ENCODE results near the gene INSYN2B.

The INSYN2B gene

DNA sequence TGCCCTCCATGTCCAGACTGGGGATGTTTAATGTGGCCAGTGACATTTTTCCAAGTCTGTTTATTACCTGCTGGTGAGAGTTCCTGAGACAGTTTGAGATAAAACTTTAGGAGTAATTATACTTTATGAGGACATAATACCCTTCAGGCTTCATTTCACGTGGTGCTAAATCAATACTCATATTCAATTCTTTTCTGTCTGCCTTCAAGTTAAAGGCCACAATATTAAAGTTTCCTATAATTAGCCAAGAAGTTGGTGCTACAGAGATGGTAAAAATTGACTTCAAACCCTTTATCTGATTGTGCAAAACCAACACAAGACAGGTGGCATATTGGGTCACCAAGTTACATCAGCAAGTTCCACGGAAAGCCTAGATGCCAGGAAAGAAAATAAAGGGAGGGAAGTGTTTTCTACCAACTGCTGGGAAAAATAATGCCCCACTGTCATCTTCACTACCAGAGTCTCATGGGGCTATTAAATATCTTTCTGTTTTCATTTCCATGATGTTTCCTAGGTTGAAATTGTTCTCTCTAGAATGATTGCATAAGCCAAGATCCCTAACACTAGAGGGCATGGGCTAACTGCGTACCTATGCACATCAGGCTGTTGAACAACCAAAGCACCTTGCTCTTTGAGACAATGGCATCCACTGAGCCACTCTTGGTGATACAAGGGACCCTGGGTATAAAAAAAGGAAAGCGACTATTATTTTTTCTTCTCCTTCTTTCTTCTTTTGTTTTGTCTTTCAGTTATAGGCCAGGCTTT lies 68.7 kb downstream of the INSYN2B start:
- Histone ChIP-seq H3K4me1 (ENCODE audit: control insufficient read depth, insufficient read depth, low read length) (peaks cover 10% of the 10 kb centered on the region), H3K9me3 (ENCODE audit: control insufficient read depth, insufficient read depth, low read depth, low read length) (no peaks in the 10 kb centered on the region), H3K36me3 (ENCODE audit: control insufficient read depth, insufficient read depth, low read length) (no peaks in the 10 kb centered on the region), H3K27ac (ENCODE audit: low read depth, low read length) (no peak overlapping the region), H3K4me3 (ENCODE audit: low read depth, low read length) (no peak overlapping the region), H3K27me3 (ENCODE audit: control insufficient read depth, insufficient read depth, low read length) (peaks cover 24% of the 10 kb centered on the region; the same call in 1 of the 2 replicates), H3K9ac (ENCODE audit: low read length) (no peak overlapping the region)

DNA sequence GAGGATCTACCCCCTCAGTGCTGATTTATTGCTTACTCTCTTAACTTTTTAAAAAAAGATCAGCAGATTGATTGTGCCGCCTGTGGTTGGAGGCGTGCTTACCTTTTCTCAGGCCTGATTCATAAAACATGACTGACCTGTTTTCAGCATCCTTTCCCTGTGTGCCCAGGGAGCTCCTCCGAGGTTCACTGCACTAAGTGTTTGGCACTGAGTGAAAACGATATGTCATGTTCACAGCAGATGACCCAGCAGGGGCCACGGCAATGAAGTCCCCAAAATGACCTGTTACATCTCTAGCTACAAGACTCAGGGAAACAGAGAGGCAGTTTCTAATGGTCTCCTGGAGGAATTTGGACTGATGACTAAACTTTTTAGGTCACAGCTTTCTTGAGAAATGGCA lies 69.9 kb downstream of the INSYN2B start:
- H3K9me3 ChIP-seq (ENCODE audit: control insufficient read depth, insufficient read depth, low read depth, low read length) = no peaks in the 10 kb centered on the region
- no peak overlapping the region for H3K9ac ChIP-seq (ENCODE audit: low read length)
- no peaks in the 10 kb centered on the region for H3K36me3 ChIP-seq (ENCODE audit: control insufficient read depth, insufficient read depth, low read length)
- H3K27ac ChIP-seq (ENCODE audit: low read depth, low read length) = no peak overlapping the region
- no peak overlapping the region for H3K4me3 ChIP-seq (ENCODE audit: low read depth, low read length)
- peaks cover 34% of the 10 kb centered on the region; the same call in 1 of the 2 replicates for H3K27me3 ChIP-seq (ENCODE audit: control insufficient read depth, insufficient read depth, low read length)
- peaks cover 10% of the 10 kb centered on the region for H3K4me1 ChIP-seq (ENCODE audit: control insufficient read depth, insufficient read depth, low read length)

DNA sequence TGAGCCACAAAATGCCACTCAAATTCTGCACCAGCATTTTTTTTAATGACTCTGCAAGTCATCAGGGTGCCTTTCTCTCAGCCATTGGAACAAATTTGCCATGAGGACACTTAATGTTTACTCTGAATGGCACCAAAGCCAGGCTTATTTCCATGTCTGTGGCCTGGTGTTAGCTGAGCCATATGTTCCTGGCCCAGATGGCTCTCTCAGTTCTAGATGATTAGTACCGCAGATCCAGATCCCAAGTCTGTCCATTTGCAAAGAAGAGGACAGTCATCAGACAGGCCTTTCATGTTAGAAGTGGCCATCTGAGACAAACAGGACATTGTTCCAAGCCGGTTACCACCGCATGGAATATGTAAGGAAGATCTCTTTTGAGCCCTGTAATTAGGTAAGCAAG lies 70.3 kb downstream of the INSYN2B start:
- no peaks in the 10 kb centered on the region for H3K9me3 ChIP-seq (ENCODE audit: control insufficient read depth, insufficient read depth, low read depth, low read length)
- no peaks in the 10 kb centered on the region for H3K36me3 ChIP-seq (ENCODE audit: control insufficient read depth, insufficient read depth, low read length)
- H3K4me3 ChIP-seq (ENCODE audit: low read depth, low read length) = no peak overlapping the region
- no peak overlapping the region for H3K9ac ChIP-seq (ENCODE audit: low read length)
- peaks cover 10% of the 10 kb centered on the region for H3K4me1 ChIP-seq (ENCODE audit: control insufficient read depth, insufficient read depth, low read length)
- H3K27ac ChIP-seq (ENCODE audit: low read depth, low read length) = no peak overlapping the region
- H3K27me3 ChIP-seq (ENCODE audit: control insufficient read depth, insufficient read depth, low read length) = peaks cover 36% of the 10 kb centered on the region; the same call in 1 of the 2 replicates

DNA sequence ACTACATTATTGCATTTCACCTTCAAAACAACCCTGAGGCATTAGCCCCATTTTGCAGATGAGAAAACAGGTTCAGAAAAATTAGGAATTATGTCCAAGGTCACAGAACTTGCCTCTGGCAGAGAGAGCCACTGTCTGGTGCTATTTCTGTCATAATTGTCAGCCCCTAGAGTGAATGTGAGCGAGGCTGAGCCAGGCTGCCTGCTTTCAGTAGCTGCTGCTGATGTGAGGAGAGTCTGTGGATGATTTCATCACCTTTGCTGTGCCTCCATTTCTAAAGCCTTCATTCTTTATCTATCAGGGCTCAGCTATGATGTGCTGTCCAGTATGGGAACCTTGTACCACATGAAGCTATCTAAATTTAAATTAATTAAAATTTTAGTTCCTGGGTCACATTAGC lies 71.4 kb downstream of the INSYN2B start:
- Histone ChIP-seq H3K9me3 (ENCODE audit: control insufficient read depth, insufficient read depth, low read depth, low read length) (no peaks in the 10 kb centered on the region), H3K36me3 (ENCODE audit: control insufficient read depth, insufficient read depth, low read length) (no peaks in the 10 kb centered on the region), H3K4me1 (ENCODE audit: control insufficient read depth, insufficient read depth, low read length) (peaks cover 10% of the 10 kb centered on the region), H3K27ac (ENCODE audit: low read depth, low read length) (no peak overlapping the region), H3K9ac (ENCODE audit: low read length) (no peak overlapping the region), H3K4me3 (ENCODE audit: low read depth, low read length) (no peak overlapping the region), H3K27me3 (ENCODE audit: control insufficient read depth, insufficient read depth, low read length) (peaks cover 36% of the 10 kb centered on the region; the same call in 1 of the 2 replicates)

DNA sequence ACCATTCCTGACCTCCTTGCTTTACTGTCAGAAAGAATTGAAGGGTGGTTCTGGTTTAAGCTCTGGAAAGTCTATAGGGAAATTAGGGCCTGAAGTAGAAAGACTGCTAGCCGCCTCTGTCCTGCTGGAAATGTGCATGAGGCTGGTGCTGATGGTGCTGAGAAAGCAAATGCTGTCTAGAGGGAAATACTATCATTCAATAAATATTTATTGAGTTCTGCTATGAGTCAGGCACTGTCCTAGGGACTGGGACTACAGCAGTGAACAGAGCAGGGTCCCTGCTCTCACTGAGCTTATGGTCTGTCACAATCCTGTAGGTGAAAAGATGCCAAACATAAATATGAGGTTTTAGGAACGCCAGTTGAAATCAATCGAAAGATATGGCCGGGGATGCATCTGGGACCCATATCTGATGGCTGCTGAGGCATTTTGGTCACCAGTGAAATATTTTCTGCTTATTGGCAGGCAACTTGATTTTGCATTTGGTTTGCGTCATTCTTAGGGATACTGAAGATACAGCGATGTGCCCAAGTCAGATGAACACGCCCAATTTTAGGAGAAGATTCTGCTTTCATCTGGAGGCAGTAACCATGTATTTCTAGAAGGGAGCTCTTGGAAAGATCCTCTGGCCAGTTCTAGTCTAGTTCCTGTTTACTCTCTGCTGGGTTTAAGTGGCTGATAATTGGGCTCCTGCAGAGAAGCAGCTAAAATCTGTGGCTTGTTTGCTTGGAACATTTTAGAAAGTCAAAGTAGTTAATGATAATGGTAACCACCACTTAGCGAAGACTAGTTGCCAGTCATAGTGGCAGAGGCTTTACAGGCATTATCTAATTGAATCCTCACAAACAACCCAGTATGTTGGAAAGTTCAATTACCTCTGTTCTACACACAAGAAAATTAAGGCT lies 73.3 kb downstream of the INSYN2B start:
- H3K27me3 ChIP-seq (ENCODE audit: control insufficient read depth, insufficient read depth, low read length) = peaks cover 33% of the 10 kb centered on the region; the same call in 1 of the 2 replicates
- H3K27ac ChIP-seq (ENCODE audit: low read depth, low read length) = no peak overlapping the region
- H3K4me1 ChIP-seq (ENCODE audit: control insufficient read depth, insufficient read depth, low read length) = peaks cover 10% of the 10 kb centered on the region
- H3K36me3 ChIP-seq (ENCODE audit: control insufficient read depth, insufficient read depth, low read length) = no peaks in the 10 kb centered on the region
- no peak overlapping the region for H3K4me3 ChIP-seq (ENCODE audit: low read depth, low read length)
- H3K9me3 ChIP-seq (ENCODE audit: control insufficient read depth, insufficient read depth, low read depth, low read length) = no peaks in the 10 kb centered on the region
- no peak overlapping the region for H3K9ac ChIP-seq (ENCODE audit: low read length)

DNA sequence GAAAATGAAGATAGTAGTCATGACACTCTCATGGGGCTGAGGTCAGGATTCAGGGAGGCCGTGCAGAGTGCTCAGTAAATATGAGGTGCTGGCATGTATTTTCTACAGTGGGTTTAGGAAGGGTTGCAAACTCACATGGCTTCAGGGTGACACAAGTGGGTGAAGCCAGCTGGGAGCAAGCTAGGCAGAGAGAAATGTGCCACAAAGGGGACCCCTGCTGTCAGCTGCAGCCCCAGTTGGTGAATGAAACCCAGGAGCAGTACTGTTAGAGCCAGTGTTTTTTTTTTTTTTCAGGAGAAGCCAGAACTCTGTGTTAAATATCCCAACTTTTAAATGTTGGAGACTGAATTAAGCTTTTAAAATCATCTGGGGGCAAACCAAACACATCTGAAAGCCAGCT lies 75.3 kb downstream of the INSYN2B start:
- Histone ChIP-seq H3K36me3 (ENCODE audit: control insufficient read depth, insufficient read depth, low read length) (no peaks in the 10 kb centered on the region), H3K27me3 (ENCODE audit: control insufficient read depth, insufficient read depth, low read length) (peaks cover 33% of the 10 kb centered on the region; the same call in 1 of the 2 replicates), H3K4me1 (ENCODE audit: control insufficient read depth, insufficient read depth, low read length) (peaks cover 10% of the 10 kb centered on the region)

DNA sequence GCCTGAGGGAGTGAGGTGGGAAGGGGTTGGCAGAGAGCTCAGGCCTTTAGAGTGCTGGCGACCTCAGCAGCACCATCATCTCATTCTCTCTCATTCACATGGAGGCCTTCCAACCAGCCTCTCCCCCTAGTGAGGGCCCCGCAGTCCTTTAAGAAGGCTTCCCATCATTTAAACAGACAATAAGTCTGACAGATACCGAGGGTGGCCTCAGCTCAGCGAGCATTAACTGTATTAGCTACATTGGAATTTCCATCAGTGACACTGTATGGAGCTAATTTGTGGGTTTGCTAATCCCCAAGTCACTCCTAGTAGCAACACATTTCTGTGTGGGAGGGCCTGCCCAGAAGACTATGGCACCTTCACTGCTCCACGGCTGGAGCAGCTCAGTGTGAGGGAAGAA lies 75.8 kb downstream of the INSYN2B start:
- Histone ChIP-seq H3K4me3 (ENCODE audit: low read depth, low read length) (no peak overlapping the region), H3K27ac (ENCODE audit: low read depth, low read length) (no peak overlapping the region), H3K9ac (ENCODE audit: low read length) (no peak overlapping the region), H3K36me3 (ENCODE audit: control insufficient read depth, insufficient read depth, low read length) (no peaks in the 10 kb centered on the region), H3K9me3 (ENCODE audit: control insufficient read depth, insufficient read depth, low read depth, low read length) (no peaks in the 10 kb centered on the region), H3K27me3 (ENCODE audit: control insufficient read depth, insufficient read depth, low read length) (peaks cover 30% of the 10 kb centered on the region; the same call in 1 of the 2 replicates), H3K4me1 (ENCODE audit: control insufficient read depth, insufficient read depth, low read length) (peaks cover 10% of the 10 kb centered on the region)

More for the DNA sequence above, 75.3 kb downstream of the INSYN2B start:
- Histone ChIP-seq H3K27ac (ENCODE audit: low read depth, low read length) (no peak overlapping the region), H3K9me3 (ENCODE audit: control insufficient read depth, insufficient read depth, low read depth, low read length) (no peaks in the 10 kb centered on the region), H3K9ac (ENCODE audit: low read length) (no peak overlapping the region), H3K4me3 (ENCODE audit: low read depth, low read length) (no peak overlapping the region)

DNA sequence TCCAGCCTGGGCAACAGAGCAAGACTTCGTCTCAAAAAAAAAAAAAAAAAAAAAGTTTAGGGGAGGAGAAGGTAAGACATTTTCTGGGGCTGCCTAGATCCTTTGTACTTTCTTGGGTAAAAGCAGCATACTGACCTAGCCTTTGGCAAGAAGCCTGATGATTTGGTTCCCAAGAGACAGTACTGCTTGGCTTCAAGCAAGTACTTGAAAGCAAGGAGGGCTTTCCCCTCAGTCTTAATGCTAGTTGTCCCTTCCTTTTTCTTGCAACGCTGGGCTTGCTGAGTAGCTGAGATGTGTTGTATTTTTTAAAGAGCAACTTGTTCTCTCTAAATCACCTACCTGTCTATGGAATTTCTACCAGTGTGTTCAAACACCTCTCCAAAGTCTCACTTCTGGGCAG lies 76.2 kb downstream of the INSYN2B start:
- H3K9me3 ChIP-seq (ENCODE audit: control insufficient read depth, insufficient read depth, low read depth, low read length) = no peaks in the 10 kb centered on the region
- H3K27me3 ChIP-seq (ENCODE audit: control insufficient read depth, insufficient read depth, low read length) = peaks cover 30% of the 10 kb centered on the region; the same call in 1 of the 2 replicates
- H3K9ac ChIP-seq (ENCODE audit: low read length) = no peak overlapping the region
- H3K4me3 ChIP-seq (ENCODE audit: low read depth, low read length) = no peak overlapping the region
- peaks cover 10% of the 10 kb centered on the region for H3K4me1 ChIP-seq (ENCODE audit: control insufficient read depth, insufficient read depth, low read length)
- no peaks in the 10 kb centered on the region for H3K36me3 ChIP-seq (ENCODE audit: control insufficient read depth, insufficient read depth, low read length)
- no peak overlapping the region for H3K27ac ChIP-seq (ENCODE audit: low read depth, low read length)

DNA sequence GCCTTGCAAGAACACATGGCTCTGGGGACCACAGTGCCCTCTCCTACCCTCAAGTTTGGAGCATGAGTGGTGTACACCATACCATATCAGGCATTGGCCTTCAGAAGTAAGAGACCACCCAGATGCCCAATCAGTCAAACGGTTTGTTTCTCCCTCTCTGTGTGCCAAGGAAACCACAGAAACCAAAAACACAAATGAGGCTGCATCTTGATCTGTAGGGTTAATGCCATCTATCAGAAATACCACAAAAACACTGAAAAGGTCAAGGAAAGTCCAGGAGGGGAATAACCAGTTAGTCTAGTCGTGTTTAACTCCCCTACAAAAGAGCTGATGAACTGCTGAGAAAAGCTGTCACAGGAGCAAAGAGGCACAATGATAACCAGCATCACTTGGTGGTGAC lies 78.4 kb downstream of the INSYN2B start:
- Histone ChIP-seq H3K9me3 (ENCODE audit: control insufficient read depth, insufficient read depth, low read depth, low read length) (no peaks in the 10 kb centered on the region), H3K27ac (ENCODE audit: low read depth, low read length) (no peak overlapping the region), H3K9ac (ENCODE audit: low read length) (no peak overlapping the region), H3K4me3 (ENCODE audit: low read depth, low read length) (no peak overlapping the region), H3K36me3 (ENCODE audit: control insufficient read depth, insufficient read depth, low read length) (no peaks in the 10 kb centered on the region), H3K27me3 (ENCODE audit: control insufficient read depth, insufficient read depth, low read length) (peaks cover 15% of the 10 kb centered on the region; the same call in 1 of the 2 replicates), H3K4me1 (ENCODE audit: control insufficient read depth, insufficient read depth, low read length) (peaks cover 3% of the 10 kb centered on the region)

DNA sequence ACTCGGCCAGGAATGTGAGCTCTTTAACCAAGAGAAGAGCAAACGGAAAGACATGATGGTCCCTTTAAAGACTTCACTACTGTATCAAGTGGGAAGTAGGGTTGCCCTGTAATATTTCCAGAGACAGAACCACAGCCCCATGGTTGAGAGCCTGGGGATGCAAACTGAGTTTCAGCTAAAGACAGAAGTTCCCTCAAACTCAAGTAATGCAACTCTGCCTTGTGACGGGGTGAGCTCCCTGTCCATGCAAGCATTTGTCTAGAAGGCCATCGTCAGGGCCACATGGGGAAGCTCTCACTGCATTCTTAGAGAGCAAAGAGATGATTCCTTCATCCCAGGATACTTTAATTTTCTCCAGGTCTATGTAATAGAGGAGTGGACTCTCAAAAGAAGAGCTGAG lies 82.8 kb downstream of the INSYN2B start:
- Histone ChIP-seq H3K9me3 (ENCODE audit: control insufficient read depth, insufficient read depth, low read depth, low read length) (no peaks in the 10 kb centered on the region), H3K36me3 (ENCODE audit: control insufficient read depth, insufficient read depth, low read length) (no peaks in the 10 kb centered on the region), H3K27ac (ENCODE audit: low read depth, low read length) (no peak overlapping the region), H3K4me1 (ENCODE audit: control insufficient read depth, insufficient read depth, low read length) (no peaks in the 10 kb centered on the region), H3K9ac (ENCODE audit: low read length) (no peak overlapping the region), H3K4me3 (ENCODE audit: low read depth, low read length) (no peak overlapping the region), H3K27me3 (ENCODE audit: control insufficient read depth, insufficient read depth, low read length) (no peaks in the 10 kb centered on the region)

DNA sequence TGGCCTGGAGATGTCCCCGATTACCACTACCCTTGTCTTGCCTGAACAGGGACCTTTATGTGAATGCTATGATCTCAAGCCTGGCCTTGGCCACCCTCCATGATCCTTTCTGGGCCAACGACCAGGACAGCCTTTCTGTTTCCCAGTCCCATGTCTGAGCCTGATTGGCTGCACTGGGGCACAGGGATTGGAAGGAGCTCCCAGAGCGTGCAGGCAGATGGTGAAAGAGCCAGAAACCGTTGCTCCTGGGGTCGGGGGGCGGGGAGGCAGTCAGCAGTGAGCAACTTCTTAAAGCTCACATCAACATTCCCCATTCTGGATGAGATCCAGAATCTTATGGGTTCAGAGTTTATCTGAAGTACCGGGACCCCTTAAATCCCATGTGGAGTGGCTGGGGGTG lies 84.4 kb downstream of the INSYN2B start:
- H3K9ac ChIP-seq (ENCODE audit: low read length) = no peak overlapping the region
- no peaks in the 10 kb centered on the region for H3K36me3 ChIP-seq (ENCODE audit: control insufficient read depth, insufficient read depth, low read length)
- H3K27ac ChIP-seq (ENCODE audit: low read depth, low read length) = no peak overlapping the region

More for the DNA sequence above, 84.4 kb downstream of the INSYN2B start:
- H3K4me1 ChIP-seq (ENCODE audit: control insufficient read depth, insufficient read depth, low read length) = no peaks in the 10 kb centered on the region
- no peaks in the 10 kb centered on the region for H3K9me3 ChIP-seq (ENCODE audit: control insufficient read depth, insufficient read depth, low read depth, low read length)
- H3K4me3 ChIP-seq (ENCODE audit: low read depth, low read length) = no peak overlapping the region
- H3K27me3 ChIP-seq (ENCODE audit: control insufficient read depth, insufficient read depth, low read length) = no peaks in the 10 kb centered on the region
